H1 (cell line): Measurements from ENCODE around the gene MICU2.

Source experiments
- BACH1 ChIP-seq: IDR thresholded peaks from 2 replicates; pipeline ENCODE4 v1.6.1; 2012; ENCODE audit warnings: low read length, improper control_type of control experiment
- BRCA1 ChIP-seq: IDR thresholded peaks from 2 replicates; pipeline ENCODE4 v1.6.1; 2012; ENCODE audit warnings: low read depth, low read length, improper control_type of control experiment
- CEBPB ChIP-seq: IDR thresholded peaks from 2 replicates; pipeline ENCODE4 v1.6.1; 2012; ENCODE audit warnings: low read depth, low read length
- EP300 ChIP-seq, 2 experiments: IDR thresholded peaks; 1 replicate in 1 of 2; 2 replicates in 1 of 2; pipeline ENCODE4 v1.6.1; 2011 to 2012; ENCODE audit warnings: low read depth in 2 of 2, low read length in 2 of 2, mild to moderate bottlenecking in 2 of 2, borderline replicate concordance in 1 of 2, inconsistent platforms in 1 of 2, moderate library complexity in 1 of 2
- JUN ChIP-seq: IDR thresholded peaks from 2 replicates; pipeline ENCODE4 v1.6.1; 2011; ENCODE audit warnings: low read depth, mild to moderate bottlenecking, improper control_type of control experiment, low read length
- KDM5A ChIP-seq: fragments of 200-600 bp; IDR thresholded peaks from 2 replicates; pipeline ENCODE4 v1.7.1; 2012; ENCODE audit warnings: mild to moderate bottlenecking, low read length, inconsistent platforms, mixed read lengths
- POLR2A ChIP-seq, 2 experiments: IDR thresholded peaks; 1 replicate in 1 of 2; 2 replicates in 1 of 2; pipeline ENCODE4 v1.6.1; 2011; ENCODE audit warnings: low read depth in 2 of 2, low read length in 2 of 2, mild to moderate bottlenecking in 2 of 2; ENCODE audit errors: control extremely low read depth in 1 of 2
- POLR2AphosphoS5 ChIP-seq: IDR thresholded peaks from 2 replicates; pipeline ENCODE4 v1.6.1; 2011; ENCODE audit warnings: low read depth, low read length
- TEAD4 ChIP-seq: IDR thresholded peaks from 2 replicates; pipeline ENCODE4 v1.6.1; 2012; ENCODE audit warnings: low read depth, low read length, inconsistent platforms, mixed read lengths
- YY1 ChIP-seq: IDR thresholded peaks from 2 replicates; pipeline ENCODE4 v1.6.1; 2011; ENCODE audit warnings: low read depth, mild to moderate bottlenecking, low read length
- TF ChIP-seq, protein P1 (sequence below), 3 experiments: IDR thresholded peaks; 1 replicate in 2 of 3; 2 replicates in 1 of 3; pipeline versions ENCODE4 v1.5.1 to v1.6.1; 2011; ENCODE audit warnings: low read length in 3 of 3, mild to moderate bottlenecking in 3 of 3, inconsistent platforms in 2 of 3, low read depth in 1 of 3, moderate library complexity in 1 of 3; ENCODE audit not compliant: insufficient read depth in 1 of 3; ENCODE audit errors: control extremely low read depth in 1 of 3
- TF ChIP-seq, protein P2 (sequence below): IDR thresholded peaks from 2 replicates; pipeline ENCODE4 v1.6.1; 2012; ENCODE audit warnings: inconsistent platforms

DNA sequence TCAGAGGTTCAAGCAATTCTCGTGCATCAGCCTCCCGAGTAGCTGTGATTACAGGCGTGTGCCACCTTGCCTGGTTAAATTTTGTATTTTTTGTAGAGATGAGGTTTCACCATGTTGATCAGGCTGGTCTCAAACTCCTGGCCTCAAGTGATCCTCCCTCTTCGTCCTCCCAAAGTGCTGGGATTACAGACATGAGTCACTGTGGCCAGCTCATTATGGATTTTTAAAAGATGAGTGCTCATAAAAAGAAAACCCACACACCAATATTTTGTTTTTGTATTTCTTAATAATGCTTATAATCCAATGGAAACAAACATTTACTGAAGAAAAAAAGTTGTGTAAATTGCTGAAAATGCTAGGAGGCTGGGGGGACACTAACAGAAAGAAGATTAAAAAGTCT, 5.0 kb upstream of the MICU2 start:
- TF ChIP-seq BACH1 (no peak), BRCA1 (no peak), POLR2A (IDR thresholded peaks at IDR 0.05; ENCODE audit: control extremely low read depth in 1 of 2, low read depth in 2 of 2, low read length in 2 of 2) (no peak), EP300 (IDR thresholded peaks at IDR 0.05; ENCODE audit: borderline replicate concordance in 1 of 2, low read depth in 2 of 2, low read length in 2 of 2) (no peak), YY1 (no peak), POLR2AphosphoS5 (no peak), CEBPB (no peak), KDM5A (no peak), JUN (no peak), TEAD4 (no peak)
- TF ChIP-seq, protein P1, sequence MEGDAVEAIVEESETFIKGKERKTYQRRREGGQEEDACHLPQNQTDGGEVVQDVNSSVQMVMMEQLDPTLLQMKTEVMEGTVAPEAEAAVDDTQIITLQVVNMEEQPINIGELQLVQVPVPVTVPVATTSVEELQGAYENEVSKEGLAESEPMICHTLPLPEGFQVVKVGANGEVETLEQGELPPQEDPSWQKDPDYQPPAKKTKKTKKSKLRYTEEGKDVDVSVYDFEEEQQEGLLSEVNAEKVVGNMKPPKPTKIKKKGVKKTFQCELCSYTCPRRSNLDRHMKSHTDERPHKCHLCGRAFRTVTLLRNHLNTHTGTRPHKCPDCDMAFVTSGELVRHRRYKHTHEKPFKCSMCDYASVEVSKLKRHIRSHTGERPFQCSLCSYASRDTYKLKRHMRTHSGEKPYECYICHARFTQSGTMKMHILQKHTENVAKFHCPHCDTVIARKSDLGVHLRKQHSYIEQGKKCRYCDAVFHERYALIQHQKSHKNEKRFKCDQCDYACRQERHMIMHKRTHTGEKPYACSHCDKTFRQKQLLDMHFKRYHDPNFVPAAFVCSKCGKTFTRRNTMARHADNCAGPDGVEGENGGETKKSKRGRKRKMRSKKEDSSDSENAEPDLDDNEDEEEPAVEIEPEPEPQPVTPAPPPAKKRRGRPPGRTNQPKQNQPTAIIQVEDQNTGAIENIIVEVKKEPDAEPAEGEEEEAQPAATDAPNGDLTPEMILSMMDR (IDR thresholded peaks at IDR 0.05; ENCODE audit: control extremely low read depth in 1 of 3, insufficient read depth in 1 of 3, low read depth in 1 of 3, low read length in 3 of 3), result no peak
- TF ChIP-seq, protein P2, sequence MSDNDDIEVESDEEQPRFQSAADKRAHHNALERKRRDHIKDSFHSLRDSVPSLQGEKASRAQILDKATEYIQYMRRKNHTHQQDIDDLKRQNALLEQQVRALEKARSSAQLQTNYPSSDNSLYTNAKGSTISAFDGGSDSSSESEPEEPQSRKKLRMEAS, result no peak
